IMR-90 (cell line): Measurements from ENCODE around the gene NUP50. TPM values are rescaled to one million over a fixed set of nuclear protein-coding genes. Genes with fewer than 3 reads are reported as not detected.

Experiments
- ATAC-seq: fragments of 200-7000 bp; cut with Tn5 transposase; 2 replicates; pipeline ENCODE4 v1.9.1; 2020; ENCODE audit warnings: low read depth, mild to moderate bottlenecking, moderate library complexity
- BruUV-seq: library from RNA; stranded (reverse); fragments of 400-500 nt; replicated peaks from 2 replicates; lab custom pipeline; 2021; lab: Mats Ljungman, UMichigan
- CTCF ChIA-PET: fragments of 300-600 bp; formaldehyde crosslinking; extraction: SDS; loops from one replicate; lab custom pipeline; 2021; ENCODE audit warnings: antibody characterized with exemption; lab: Yijun Ruan, JAX
- POLR2A ChIA-PET: fragments of 300-600 bp; sonication (Branson Sonifier 250); formaldehyde crosslinking; loops from one replicate; lab custom pipeline; 2022; ENCODE audit warnings: antibody characterized with exemption; ENCODE audit not compliant: unreplicated experiment; lab: Charles Lee
- DNase-seq: peaks from one replicate; pipeline ENCODE4 v3.0.0; 2013
- H2AFZ ChIP-seq: replicated peaks from 2 replicates; pipeline ENCODE3; 2013; ENCODE audit warnings: low read length, mild to moderate bottlenecking; ENCODE audit not compliant: poor library complexity
- H2AK5ac ChIP-seq: 2 replicates; pipeline ENCODE4 v1.6.1; 2013; ENCODE audit warnings: low read depth, low read length, inconsistent platforms
- H2AK9ac ChIP-seq: replicated peaks from 2 replicates; pipeline ENCODE3; 2013; ENCODE audit warnings: mild to moderate bottlenecking, low read depth, low read length, moderate library complexity; ENCODE audit not compliant: poor library complexity
- H2BK120ac ChIP-seq: 2 replicates; pipeline ENCODE4 v1.6.1; 2013; ENCODE audit warnings: low read depth, low read length, inconsistent platforms
- H2BK15ac ChIP-seq: 3 replicates; pipeline ENCODE4 v1.6.1; 2013; ENCODE audit warnings: low read depth, low read length, inconsistent platforms
- H2BK20ac ChIP-seq: 2 replicates; pipeline ENCODE4 v1.6.1; 2013; ENCODE audit warnings: low read depth, mild to moderate bottlenecking, inconsistent platforms, low read length, moderate library complexity
- H2BK5ac ChIP-seq: 2 replicates; pipeline ENCODE4 v1.6.1; 2013; ENCODE audit warnings: mild to moderate bottlenecking, low read depth, low read length, inconsistent platforms; ENCODE audit not compliant: poor library complexity, severe bottlenecking
- H3K14ac ChIP-seq: replicated peaks from 2 replicates; pipeline ENCODE4 v1.6.1; 2013; ENCODE audit warnings: low read depth, low read length, inconsistent platforms
- H3K18ac ChIP-seq: 2 replicates; pipeline ENCODE4 v1.6.1; 2013; ENCODE audit warnings: low read depth, low read length, control low read depth
- H3K23ac ChIP-seq: 2 replicates; pipeline ENCODE4 v1.6.1; 2013; ENCODE audit warnings: low read depth, low read length, inconsistent platforms
- H3K27ac ChIP-seq: 2 replicates; pipeline ENCODE4 v1.5.1; 2013; ENCODE audit warnings: mild to moderate bottlenecking, control low read depth, low read length; ENCODE audit not compliant: insufficient read depth
- H3K27me3 ChIP-seq: 2 replicates; pipeline ENCODE4 v1.6.1; 2013; ENCODE audit warnings: low read length; ENCODE audit not compliant: control insufficient read depth, insufficient read depth
- H3K36me3 ChIP-seq: 2 replicates; pipeline ENCODE4 v1.6.1; 2013; ENCODE audit warnings: low read length, mixed read lengths; ENCODE audit not compliant: control insufficient read depth, insufficient read depth
- H3K4ac ChIP-seq: 2 replicates; pipeline ENCODE4 v1.6.1; 2013; ENCODE audit warnings: low read depth, low read length, inconsistent platforms
- H3K4me1 ChIP-seq: 2 replicates; pipeline ENCODE4 v1.6.1; 2013; ENCODE audit warnings: low read length, mixed read lengths; ENCODE audit not compliant: control insufficient read depth, insufficient read depth
- H3K4me2 ChIP-seq: 2 replicates; pipeline ENCODE4 v1.6.1; 2013; ENCODE audit warnings: low read depth, mild to moderate bottlenecking, control low read depth, low read length, moderate library complexity
- H3K4me3 ChIP-seq: 2 replicates; pipeline ENCODE4 v1.5.1; 2013; ENCODE audit warnings: low read depth, mild to moderate bottlenecking, control low read depth, low read length, moderate library complexity; ENCODE audit not compliant: insufficient read depth
- H3K56ac ChIP-seq: 2 replicates; pipeline ENCODE4 v1.6.1; 2013; ENCODE audit warnings: low read length, inconsistent platforms; ENCODE audit not compliant: insufficient read depth; ENCODE audit errors: extremely low read depth
- H3K79me1 ChIP-seq, 2 experiments: 2 replicates each; pipeline ENCODE4 v1.6.1; 2013; ENCODE audit warnings: low read length in 2 of 2, inconsistent platforms in 1 of 2, low read depth in 1 of 2
- H3K9ac ChIP-seq: 2 replicates; pipeline ENCODE4 v1.6.1; 2013; ENCODE audit warnings: low read depth, low read length, control low read depth
- H3K9me1 ChIP-seq: 2 replicates; pipeline ENCODE4 v1.6.1; 2013; ENCODE audit warnings: low read length, inconsistent platforms; ENCODE audit not compliant: insufficient read depth
- H3K9me3 ChIP-seq: 2 replicates; pipeline ENCODE4 v1.6.1; 2013; ENCODE audit warnings: low read length; ENCODE audit not compliant: control insufficient read depth, insufficient read depth
- H4K20me1 ChIP-seq: 2 replicates; pipeline ENCODE4 v1.6.1; 2013; ENCODE audit warnings: low read length, inconsistent platforms; ENCODE audit not compliant: insufficient read depth
- H4K5ac ChIP-seq: 2 replicates; pipeline ENCODE4 v1.6.1; 2013; ENCODE audit warnings: mild to moderate bottlenecking, low read depth, low read length, control low read depth
- H4K8ac ChIP-seq, 2 experiments: 2 replicates each; pipeline ENCODE4 v1.6.1; 2013; ENCODE audit warnings: low read depth in 2 of 2, low read length in 2 of 2, control low read depth in 1 of 2, inconsistent platforms in 1 of 2
- H4K91ac ChIP-seq: 2 replicates; pipeline ENCODE4 v1.6.1; 2013; ENCODE audit warnings: low read depth, low read length, inconsistent platforms; ENCODE audit not compliant: insufficient read depth
- BHLHE40 ChIP-seq: fragments of 150-350 bp; IDR thresholded peaks from 2 replicates; pipeline ENCODE4 v1.6.1; 2016; ENCODE audit warnings: mild to moderate bottlenecking, low read depth, low read length
- CEBPB ChIP-seq: IDR thresholded peaks from 2 replicates; pipeline ENCODE4 v1.6.1; 2012; ENCODE audit warnings: low read depth, low read length, improper control_type of control experiment
- CHD1 ChIP-seq: IDR thresholded peaks from 2 replicates; pipeline ENCODE4 v1.6.1; 2012; ENCODE audit warnings: low read depth, low read length, improper control_type of control experiment
- CTCF ChIP-seq: conservative IDR thresholded peaks from 2 replicates; pipeline ENCODE4 v1.5.1; 2012; ENCODE audit warnings: mild to moderate bottlenecking, low read depth, low read length, improper control_type of control experiment
- ELK1 ChIP-seq: fragments of 150-350 bp; IDR thresholded peaks from 2 replicates; pipeline ENCODE4 v1.6.1; 2016; ENCODE audit warnings: low read depth, mild to moderate bottlenecking, low read length, moderate library complexity, borderline replicate concordance
- FOS ChIP-seq: fragments of 150-350 bp; IDR thresholded peaks from 2 replicates; pipeline ENCODE4 v1.6.1; 2016; ENCODE audit warnings: low read depth, low read length
- MAFK ChIP-seq: IDR thresholded peaks from 2 replicates; pipeline ENCODE4 v1.6.1; 2012; ENCODE audit warnings: low read depth, low read length, improper control_type of control experiment
- MAZ ChIP-seq: IDR thresholded peaks from 2 replicates; pipeline ENCODE4 v1.6.1; 2012; ENCODE audit warnings: low read depth, mild to moderate bottlenecking, low read length, improper control_type of control experiment, moderate library complexity, borderline replicate concordance
- MXI1 ChIP-seq: IDR thresholded peaks from 2 replicates; pipeline ENCODE4 v1.6.1; 2012; ENCODE audit warnings: low read depth, mild to moderate bottlenecking, low read length, moderate library complexity, borderline replicate concordance
- NFE2L2 ChIP-seq: fragments of 150-350 bp; IDR thresholded peaks from 2 replicates; pipeline ENCODE4 v1.6.1; 2016; ENCODE audit warnings: low read depth, mild to moderate bottlenecking, low read length
- POLR2A ChIP-seq: IDR thresholded peaks from 2 replicates; pipeline ENCODE4 v1.6.1; 2012; ENCODE audit warnings: mild to moderate bottlenecking, low read depth, low read length
- RCOR1 ChIP-seq: IDR thresholded peaks from 2 replicates; pipeline ENCODE4 v1.6.1; 2012; ENCODE audit warnings: mild to moderate bottlenecking, low read length, improper control_type of control experiment; ENCODE audit not compliant: insufficient replicate concordance
- RFX5 ChIP-seq: IDR thresholded peaks from 2 replicates; pipeline ENCODE4 v1.8.0; 2012; ENCODE audit warnings: low read depth, mild to moderate bottlenecking, low read length, moderate library complexity
- SMC3 ChIP-seq: fragments of 150-350 bp; IDR thresholded peaks from 2 replicates; pipeline ENCODE4 v1.6.1; 2016; ENCODE audit warnings: low read depth, mild to moderate bottlenecking, antibody characterized with exemption, low read length, moderate library complexity
- USF2 ChIP-seq: fragments of 150-350 bp; IDR thresholded peaks from 2 replicates; pipeline ENCODE4 v1.6.1; 2017; ENCODE audit warnings: mild to moderate bottlenecking, antibody characterized with exemption, low read length, low read depth
- WGBS, 2 experiments: methylation state at CpG; one replicate each; pipeline versions ENCODE4 v1.1.5 to v1.1.7; 2013; ENCODE audit warnings: missing lambda C conversion rate in 2 of 2; ENCODE audit not compliant: insufficient read length in 1 of 2; ENCODE audit errors: extremely low coverage in 2 of 2; 5-methylcytosine and 5-hydroxymethylcytosine counted together
- dilution Hi-C: fragments of 300-500 bp; cut with HindIII; formaldehyde crosslinking; loops from one replicate; pipeline ENCODE4 v1.14.3; 2018; ENCODE audit warnings: low sequenced_read_pairs; ENCODE audit not compliant: unreplicated experiment
- in situ Hi-C: fragments of 300-500 bp; cut with MboI; formaldehyde crosslinking; loops from 3 replicates; pipeline ENCODE4 v1.14.3; 2019; ENCODE audit warnings: low sequenced_read_pairs, inconsistent platforms, mixed read lengths
- intact Hi-C: fragments of 100-400 bp; cut with micrococcal nuclease; formaldehyde crosslinking; loops from 2 replicates; pipeline ENCODE4 v1.10.0; 2022
- polyA plus RNA-seq, 3 experiments: library from polyadenylated mRNA; depleted of rRNA; stranded (reverse); fragments of >200 nt; gene quantifications; 2 replicates each; pipeline ENCODE4 v1.2.3, GENCODE V29; 2012; ENCODE audit warnings: low replicate concordance in 1 of 3
- total RNA-seq: library from RNA; depleted of rRNA; stranded (reverse); fragments of >200 nt; gene quantifications from 2 replicates; pipeline ENCODE4 v1.2.3, GENCODE V29; 2012

The NUP50 gene
- total and polyA plus RNA-seq, 2 of the 4 experiments (the other 2 are of a cell fraction) = 12.8 to 65.4 TPM

- H3K27me3 ChIP-seq = no peaks in the 10 kb centered on the region
- no peak overlapping the region for H3K18ac ChIP-seq
- no peaks in the 10 kb centered on the region for H3K4me1 ChIP-seq
- no peak overlapping the region for H2AFZ ChIP-seq
- WGBS, 2 experiments = 92% methylated on average over 13 of the region's 20 CpGs; no CpG with 5 or more reads in 1 of the 2 experiments
- no peak overlapping the region for H2AK9ac ChIP-seq
- TF ChIP-seq SMC3 (no peak), USF2 (no peak), MXI1 (no peak), CTCF (no peak), POLR2A (no peak), BHLHE40 (no peak), CHD1 (no peak), ELK1 (no peak), NFE2L2 (no peak), MAFK (no peak), FOS (no peak), MAZ (no peak), RCOR1 (no peak), CEBPB (no peak), RFX5 (no peak)
- H4K8ac ChIP-seq = no peak overlapping the region
- H3K9me1 ChIP-seq = no peaks in the 10 kb centered on the region
- H2BK15ac ChIP-seq = no peak overlapping the region
- H3K9ac ChIP-seq = no peak overlapping the region
- ChIA-PET POLR2A (no interaction called here), CTCF (no interaction called here)
- no peak overlapping the region for H3K4ac ChIP-seq
- intact Hi-C loops = no loop called here
- no peak overlapping the region for H3K4me2 ChIP-seq
- H2BK120ac ChIP-seq = no peak overlapping the region
- H3K36me3 ChIP-seq = peaks cover 6% of the 10 kb centered on the region; the same call in 1 of the 2 replicates
- peaks cover 70% of the 10 kb centered on the region for H4K20me1 ChIP-seq
- BruUV-seq = no TSS peak
- H2AK5ac ChIP-seq = no peak overlapping the region
- no peak for ATAC-seq
- no peak overlapping the region for H3K14ac ChIP-seq
- H3K4me3 ChIP-seq = no peak overlapping the region
- H4K91ac ChIP-seq = no peak overlapping the region
- peaks cover 24 to 66% of the 10 kb centered on the region in 2 experiments for H3K79me1 ChIP-seq
- no peak overlapping the region for H3K23ac ChIP-seq
- H2BK20ac ChIP-seq = no peak overlapping the region
- no peak overlapping the region for H2BK5ac ChIP-seq
- H3K56ac ChIP-seq = no peak overlapping the region
- no peak for DNase-seq
- no peak overlapping the region for H4K5ac ChIP-seq
- in situ Hi-C loops = no loop called here
- no peaks in the 10 kb centered on the region for H3K9me3 ChIP-seq
- no peak overlapping the region for H3K27ac ChIP-seq
- dilution Hi-C loops = no loop called here
Observed at GRCh38 chr22:45235851-45236342, 72.2 kb downstream of the NUP50 start.
